Keratinocyte (primary cell): ENCODE results near the gene CDIPT. TPM values are rescaled to one million over a fixed set of nuclear protein-coding genes. Genes with fewer than 3 reads are reported as not detected.

Experiments used
- DNase-seq: peaks from one replicate; pipeline ENCODE4 v3.0.0-alpha.2; 2011; ENCODE audit warnings: low read depth, missing footprints, low spot score
- FAIRE-seq: peaks from 2 replicates; lab custom pipeline; 2011; peaks lifted over from hg19 to GRCh38; lab: Jason Lieb, UNC
- H2AFZ ChIP-seq: 2 replicates; pipeline ENCODE4 v1.6.0; 2012; ENCODE audit warnings: low read length, control low read depth, inconsistent platforms; ENCODE audit not compliant: control insufficient read depth
- H3K27ac ChIP-seq: 2 replicates; pipeline ENCODE4 v1.5.1; 2011; ENCODE audit warnings: low read length; ENCODE audit not compliant: control insufficient read depth, insufficient read depth
- H3K27me3 ChIP-seq: 3 replicates; pipeline ENCODE4 v1.6.0; 2011; ENCODE audit warnings: low read length; ENCODE audit not compliant: control insufficient read depth, insufficient read depth; ENCODE audit errors: extremely low read depth
- H3K36me3 ChIP-seq, 2 experiments: 2 replicates in 1 of 2; 3 replicates in 1 of 2; pipeline ENCODE4 v1.5.1; 2011; ENCODE audit warnings: low read length in 2 of 2, mild to moderate bottlenecking in 1 of 2; ENCODE audit not compliant: control insufficient read depth in 2 of 2, insufficient read depth in 2 of 2; ENCODE audit errors: extremely low read depth in 1 of 2
- H3K4me1 ChIP-seq: 3 replicates; pipeline ENCODE4 v1.5.1; 2011; ENCODE audit warnings: low read length; ENCODE audit not compliant: control insufficient read depth, insufficient read depth; ENCODE audit errors: extremely low read depth
- H3K4me2 ChIP-seq: 3 replicates; pipeline ENCODE4 v1.6.0; 2011; ENCODE audit warnings: low read depth, low read length; ENCODE audit not compliant: control insufficient read depth, insufficient read depth; ENCODE audit errors: extremely low read depth
- H3K4me3 ChIP-seq, 3 experiments: fragments of 200-600 bp in 1 of 3; sonication (generic) in 1 of 3; 2 replicates in 2 of 3; 3 replicates in 1 of 3; pipeline ENCODE4 v1.5.1; 2011 to 2016; ENCODE audit warnings: low read length in 3 of 3, mild to moderate bottlenecking in 3 of 3, control low read depth in 2 of 3, inconsistent platforms in 1 of 3, low read depth in 1 of 3, mixed read lengths in 1 of 3, mixed run types in 1 of 3, moderate library complexity in 1 of 3; ENCODE audit not compliant: control insufficient read depth in 2 of 3, insufficient read depth in 2 of 3; ENCODE audit errors: extremely low read depth in 1 of 3
- H3K79me2 ChIP-seq: 2 replicates; pipeline ENCODE4 v1.6.0; 2012; ENCODE audit warnings: low read length; ENCODE audit not compliant: control insufficient read depth, insufficient read depth
- H3K9ac ChIP-seq: 3 replicates; pipeline ENCODE4 v1.6.0; 2011; ENCODE audit warnings: low read length; ENCODE audit not compliant: control insufficient read depth, insufficient read depth; ENCODE audit errors: extremely low read depth
- H3K9me1 ChIP-seq: 3 replicates; pipeline ENCODE4 v1.6.0; 2011; ENCODE audit warnings: low read length; ENCODE audit not compliant: control insufficient read depth, insufficient read depth; ENCODE audit errors: extremely low read depth
- H3K9me3 ChIP-seq: 2 replicates; pipeline ENCODE4 v1.5.1; 2012; ENCODE audit warnings: low read depth, low read length; ENCODE audit not compliant: control insufficient read depth
- H4K20me1 ChIP-seq: 3 replicates; pipeline ENCODE4 v1.6.0; 2011; ENCODE audit warnings: low read length; ENCODE audit not compliant: control insufficient read depth, insufficient read depth; ENCODE audit errors: extremely low read depth
- CTCF ChIP-seq, 3 experiments: IDR thresholded peaks in 1 of 3; conservative IDR thresholded peaks in 1 of 3; optimal IDR thresholded peaks in 1 of 3; 2 replicates in 2 of 3; 3 replicates in 1 of 3; pipeline versions ENCODE3 to v1.5.1; 2011; ENCODE audit warnings: low read length in 3 of 3, mild to moderate bottlenecking in 3 of 3, moderate library complexity in 2 of 3, control low read depth in 1 of 3, inconsistent platforms in 1 of 3; ENCODE audit not compliant: insufficient read depth in 2 of 3; ENCODE audit errors: extremely low read depth in 1 of 3
- EZH2 ChIP-seq: IDR thresholded peaks from one replicate; pipeline ENCODE4 v1.6.1; 2012; ENCODE audit warnings: inconsistent platforms, mild to moderate bottlenecking, low read length, moderate library complexity
- dilution Hi-C: fragments of 300-500 bp; cut with MboI; formaldehyde crosslinking; loops from one replicate; pipeline ENCODE4 v1.7.0; 2020; ENCODE audit warnings: low sequenced_read_pairs; ENCODE audit not compliant: extremely low pct_ligation_motif_present
- polyA plus RNA-seq, 5 experiments: library from polyadenylated mRNA; depleted of rRNA in 3 of 5; stranded (reverse) in 3 of 5; stranded (forward) in 1 of 5; unstranded in 1 of 5; fragments of >200 nt; gene quantifications; 1 replicate in 1 of 5; 2 replicates in 3 of 5; 3 replicates in 1 of 5; pipeline versions ENCODE4 v1.2.1 to v1.2.3, GENCODE V29; 2011 to 2012; ENCODE audit warnings: missing spikeins in 2 of 5, low read depth in 1 of 5, low replicate concordance in 1 of 5

Gene CDIPT
- polyA plus RNA-seq, 1 donor (not counting 4 experiments of a cell fraction or from before 2014, with no cell fraction given) = 49.5 TPM

GRCh38 chr16:29876594-29877249, 13.7 kb upstream of the CDIPT start:
- Histone ChIP-seq H3K9ac (no peak overlapping the region), H4K20me1 (no peaks in the 10 kb centered on the region)
- FAIRE-seq = no peak

GRCh38 chr16:29876217-29876593, 13.2 kb upstream of the CDIPT start:
- Histone ChIP-seq H3K9me3 (no peaks in the 10 kb centered on the region), H3K27me3 (peaks cover 26% of the 10 kb centered on the region), H3K79me2 (no peaks in the 10 kb centered on the region), H2AFZ (no peak overlapping the region), H3K4me1 (no peaks in the 10 kb centered on the region), H3K9ac (no peak overlapping the region), H3K4me2 (no peak overlapping the region), H3K27ac (no peak overlapping the region), H3K9me1 (no peaks in the 10 kb centered on the region), H3K36me3 (no peaks in the 10 kb centered on the region), H4K20me1 (no peaks in the 10 kb centered on the region), H3K4me3 (no peak overlapping the region)
- dilution Hi-C loops = no loop called here
- FAIRE-seq (no peak), DNase-seq (no peak)
- no peak for TF ChIP-seq EZH2
- TF ChIP-seq CTCF (optimal IDR thresholded peaks at IDR 0.05 in 1 of 3, IDR thresholded peaks at IDR 0.05 in 1 of 3, conservative IDR thresholded peaks at IDR 0.05 in 1 of 3; ENCODE audit: extremely low read depth in 1 of 3, insufficient read depth in 2 of 3, low read length in 3 of 3) = no peak

More at GRCh38 chr16:29876594-29877249, 13.7 kb upstream of the CDIPT start:
- no peaks in the 10 kb centered on the region for H3K9me3 ChIP-seq
- H3K9me1 ChIP-seq = no peaks in the 10 kb centered on the region
- peaks cover 26% of the 10 kb centered on the region for H3K27me3 ChIP-seq
- no peak overlapping the region for H2AFZ ChIP-seq
- H3K27ac ChIP-seq = no peak overlapping the region
- no peaks in the 10 kb centered on the region for H3K36me3 ChIP-seq
- no peaks in the 10 kb centered on the region for H3K4me1 ChIP-seq
- DNase-seq = no peak
- H3K79me2 ChIP-seq = no peaks in the 10 kb centered on the region
- H3K4me2 ChIP-seq = no peak overlapping the region
- dilution Hi-C loops = no loop called here
- TF ChIP-seq CTCF (optimal IDR thresholded peaks at IDR 0.05 in 1 of 3, IDR thresholded peaks at IDR 0.05 in 1 of 3, conservative IDR thresholded peaks at IDR 0.05 in 1 of 3; ENCODE audit: extremely low read depth in 1 of 3, insufficient read depth in 2 of 3, low read length in 3 of 3) (no peak), EZH2 (peak; percentile 72)
- H3K4me3 ChIP-seq = no peak overlapping the region
